NOMO-1 treated with dmso at 0.1 percent for 144 hours (cell line): ENCODE measurements around the gene SLC26A8.
"Not testable (repeated sequence)": the region's sequence is repeated elsewhere in the genome, so short reads cannot be mapped to it uniquely, and the experiment has no call there.

Experiments
- DNase-seq: peaks from one replicate; lab custom pipeline; 2025; ENCODE audit not compliant: unreplicated experiment; lab: John Stamatoyannopoulos, UW

Gene SLC26A8

GRCh38 chr6:36052097-36052496, 27.7 kb upstream of the SLC26A8 start:
- DNase-seq = no peak

GRCh38 chr6:36050947-36051710, 26.7 kb upstream of the SLC26A8 start:
- no peak for DNase-seq

DNA sequence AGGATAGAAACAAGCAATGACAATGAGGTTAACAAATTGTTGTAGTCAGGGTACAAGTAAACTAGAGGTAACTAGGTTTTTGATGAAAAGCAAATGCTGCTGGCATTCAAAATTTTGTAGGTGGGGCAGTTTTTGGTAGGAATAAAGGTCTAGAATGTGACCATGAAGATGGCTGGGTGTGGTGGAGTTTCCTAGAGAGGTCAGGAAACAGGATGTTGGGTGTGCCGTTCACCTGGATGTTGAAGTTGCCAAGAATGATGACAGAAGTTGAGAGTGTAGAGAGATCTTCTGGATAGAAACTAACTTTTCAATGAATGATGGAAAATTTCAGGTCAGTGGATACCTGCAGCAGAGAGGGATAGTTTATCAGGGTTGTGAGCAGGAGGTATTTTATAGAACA, 25.9 kb upstream of the SLC26A8 start:
- DNase-seq = no peak

- no peak for DNase-seq
Measured at GRCh38 chr6:36049582-36049981, 25.1 kb upstream of the SLC26A8 start.

GRCh38 chr6:36042618-36043260, 18.3 kb upstream of the SLC26A8 start:
- DNase-seq = no peak

DNA sequence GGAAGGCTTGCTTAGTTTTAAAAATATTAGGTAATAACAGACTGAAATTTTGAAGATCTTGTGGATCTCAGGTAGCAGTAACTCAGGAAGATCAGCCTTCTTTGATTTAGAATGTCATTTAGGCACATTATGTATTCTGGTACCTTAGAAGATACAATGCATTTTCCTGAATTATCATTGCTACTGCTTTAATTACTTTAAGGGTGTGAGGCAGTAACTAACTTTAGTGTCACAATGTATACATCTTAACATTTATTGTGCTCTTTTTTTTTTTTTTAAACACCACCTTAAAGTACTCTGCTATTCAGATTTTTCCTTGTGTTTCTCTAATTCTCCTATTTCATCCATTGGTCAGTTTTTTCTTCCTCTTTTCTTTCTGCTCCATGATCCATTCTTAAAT, 16.5 kb upstream of the SLC26A8 start:
- no peak for DNase-seq

DNA sequence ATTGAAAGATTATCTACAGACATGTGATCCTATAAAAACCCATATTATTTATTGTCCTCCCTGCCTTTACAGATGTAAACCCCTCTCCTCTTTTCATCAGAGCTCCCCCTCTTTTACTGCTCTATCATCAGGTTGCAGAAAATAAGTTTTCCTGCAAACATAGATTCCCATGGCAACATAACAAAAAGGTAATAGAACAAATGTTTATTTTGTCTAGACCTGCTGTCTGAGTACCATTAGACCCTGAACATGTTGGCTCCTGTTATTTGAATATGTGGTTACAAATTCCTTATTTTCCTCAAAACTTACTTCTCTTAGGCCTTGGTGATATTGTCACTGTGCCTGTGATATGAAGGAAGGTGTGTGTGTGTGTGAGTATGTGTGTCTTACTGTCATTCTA, 14.7 kb upstream of the SLC26A8 start:
- no peak for DNase-seq

GRCh38 chr6:36038120-36038876, 13.9 kb upstream of the SLC26A8 start:
- DNase-seq = no peak

DNA sequence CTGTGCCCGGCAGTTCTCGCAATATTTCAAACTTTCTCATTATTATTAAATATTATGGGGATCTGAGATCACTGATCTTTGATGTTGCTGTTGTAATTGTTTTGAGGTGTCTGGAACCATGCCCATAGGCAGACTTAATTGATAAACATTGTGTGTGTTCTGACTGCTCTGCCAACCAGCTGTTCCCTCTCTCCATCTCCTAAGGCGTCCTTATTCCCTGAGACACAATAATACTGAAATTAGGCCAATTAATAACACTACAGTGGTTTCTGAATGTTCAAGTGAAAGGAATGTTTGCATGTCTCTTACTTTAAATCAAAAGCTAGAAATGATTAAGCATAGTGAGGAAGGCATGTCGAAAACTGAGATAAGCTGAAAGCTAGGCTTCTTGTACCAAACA, 10.8 kb upstream of the SLC26A8 start:
- DNase-seq = no peak

GRCh38 chr6:36034441-36034840, 10.0 kb upstream of the SLC26A8 start:
- no peak for DNase-seq

DNA sequence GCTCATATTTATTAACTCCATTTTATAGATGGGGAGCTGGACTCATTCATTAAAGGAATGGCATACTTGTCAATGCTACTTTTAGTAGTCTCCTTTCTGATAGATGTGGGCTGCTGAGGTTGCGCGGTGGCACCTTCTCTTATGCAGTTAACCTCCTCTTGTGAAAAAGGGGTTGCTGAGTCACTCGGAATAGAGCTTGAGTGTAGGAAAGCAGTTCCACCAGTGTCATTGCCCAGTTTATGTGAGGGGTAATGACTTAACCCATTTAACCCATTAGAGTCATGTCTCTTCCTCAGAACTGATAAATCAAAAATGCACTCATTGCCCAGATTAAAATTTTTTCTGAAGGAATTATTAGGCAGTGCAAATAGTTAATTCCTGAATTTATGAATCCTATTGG, 9.5 kb upstream of the SLC26A8 start:
- peak; percentile 50 for DNase-seq

DNA sequence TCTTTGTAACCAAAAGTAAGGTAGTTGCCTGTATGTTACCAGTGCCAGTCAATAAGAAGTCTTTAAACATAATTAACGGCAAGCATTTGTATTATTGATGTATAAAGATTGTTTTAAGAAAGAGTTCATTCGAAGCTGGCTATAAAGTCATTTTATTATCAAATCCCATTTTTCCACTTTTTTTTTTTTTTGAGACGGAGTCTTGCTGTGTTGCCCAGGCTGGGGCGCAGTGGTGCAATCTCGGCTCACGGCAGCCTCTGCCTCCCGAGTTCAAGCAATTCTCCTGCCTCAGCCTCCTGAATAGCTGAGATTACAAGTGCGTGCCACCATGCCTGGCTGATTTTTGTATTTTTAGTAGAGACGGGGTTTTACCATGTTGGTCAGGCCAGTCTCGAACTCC, 8.7 kb upstream of the SLC26A8 start:
- DNase-seq = not testable (repeated sequence)

DNA sequence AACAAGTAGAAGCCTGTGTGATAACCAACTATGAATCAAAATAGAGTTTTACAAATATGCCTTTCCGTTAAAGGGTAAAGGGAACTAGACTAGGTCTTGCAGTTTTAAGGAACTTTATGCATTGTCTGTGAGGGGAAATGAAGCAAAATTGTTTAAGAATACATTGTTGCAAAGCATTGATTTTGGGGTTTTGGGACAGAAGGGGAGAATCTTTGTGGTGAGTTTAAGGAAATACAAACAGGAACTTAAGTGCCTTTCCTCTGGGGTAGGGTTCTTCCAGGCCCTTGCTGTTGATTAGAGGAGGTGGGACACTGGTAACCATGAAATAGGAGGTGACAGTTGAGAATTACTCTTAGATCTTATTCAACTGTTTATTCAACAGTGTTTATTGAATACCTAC, 7.8 kb upstream of the SLC26A8 start:
- peak; percentile 63 for DNase-seq

GRCh38 chr6:36029464-36029863, 5.0 kb upstream of the SLC26A8 start:
- DNase-seq = peak; percentile 54

DNA sequence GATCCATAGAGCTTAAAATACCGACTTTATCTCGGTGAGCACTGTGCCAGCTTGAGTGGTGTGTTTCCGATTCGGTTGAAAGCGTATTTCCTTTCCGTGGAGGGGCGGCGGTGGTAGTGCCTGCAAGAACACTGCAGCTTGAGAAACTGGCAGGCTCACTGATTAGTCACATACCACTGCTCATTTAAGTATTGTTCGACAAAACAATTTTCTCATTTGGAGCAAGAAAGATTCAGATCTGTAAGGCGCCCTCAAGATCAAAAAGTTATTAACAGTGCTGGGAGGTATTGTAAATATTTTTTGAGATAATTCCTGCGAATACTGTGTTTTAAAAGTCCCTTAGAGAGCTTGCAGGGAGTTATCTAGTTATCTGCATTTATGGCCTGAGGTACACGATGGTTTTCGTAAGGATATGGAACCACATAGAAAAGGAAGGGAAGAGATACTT, 4.5 kb upstream of the SLC26A8 start:
- peak; percentile 36 for DNase-seq

DNA sequence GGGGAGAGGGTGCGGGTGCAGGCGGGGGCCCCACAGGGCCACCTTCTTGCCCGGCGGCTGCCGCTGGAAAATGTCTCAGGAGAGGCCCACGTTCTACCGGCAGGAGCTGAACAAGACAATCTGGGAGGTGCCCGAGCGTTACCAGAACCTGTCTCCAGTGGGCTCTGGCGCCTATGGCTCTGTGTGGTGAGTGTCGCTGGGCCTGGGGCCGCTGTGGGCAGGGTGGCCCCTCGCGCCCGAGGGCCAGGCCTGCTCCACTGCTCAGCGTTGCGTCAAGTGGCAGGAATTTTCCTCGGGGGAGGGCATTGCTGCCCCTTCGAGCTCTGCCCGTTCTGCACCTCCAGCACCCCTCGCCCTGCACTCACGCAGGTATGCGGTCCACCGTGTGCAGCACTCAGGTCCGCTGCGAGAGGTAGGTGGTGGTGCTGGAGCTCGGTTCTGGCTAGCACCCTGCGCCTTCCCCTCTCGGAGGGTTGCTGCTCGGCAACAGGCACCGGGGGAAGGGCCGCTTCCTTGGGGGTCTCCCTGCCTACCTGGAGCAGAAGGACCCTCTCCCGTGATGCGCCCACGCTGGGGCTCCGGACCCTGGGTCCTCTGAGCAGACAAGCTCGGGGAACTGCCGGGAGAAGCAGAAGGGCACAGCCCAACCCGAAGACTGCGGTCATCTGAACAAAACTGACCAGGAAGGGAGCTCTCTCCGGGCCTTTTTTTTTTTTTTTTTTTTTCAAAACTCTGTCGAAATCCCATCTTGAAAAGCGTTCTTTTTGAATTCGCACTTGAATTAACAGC, 3.8 kb upstream of the SLC26A8 start:
- DNase-seq = no peak

DNA sequence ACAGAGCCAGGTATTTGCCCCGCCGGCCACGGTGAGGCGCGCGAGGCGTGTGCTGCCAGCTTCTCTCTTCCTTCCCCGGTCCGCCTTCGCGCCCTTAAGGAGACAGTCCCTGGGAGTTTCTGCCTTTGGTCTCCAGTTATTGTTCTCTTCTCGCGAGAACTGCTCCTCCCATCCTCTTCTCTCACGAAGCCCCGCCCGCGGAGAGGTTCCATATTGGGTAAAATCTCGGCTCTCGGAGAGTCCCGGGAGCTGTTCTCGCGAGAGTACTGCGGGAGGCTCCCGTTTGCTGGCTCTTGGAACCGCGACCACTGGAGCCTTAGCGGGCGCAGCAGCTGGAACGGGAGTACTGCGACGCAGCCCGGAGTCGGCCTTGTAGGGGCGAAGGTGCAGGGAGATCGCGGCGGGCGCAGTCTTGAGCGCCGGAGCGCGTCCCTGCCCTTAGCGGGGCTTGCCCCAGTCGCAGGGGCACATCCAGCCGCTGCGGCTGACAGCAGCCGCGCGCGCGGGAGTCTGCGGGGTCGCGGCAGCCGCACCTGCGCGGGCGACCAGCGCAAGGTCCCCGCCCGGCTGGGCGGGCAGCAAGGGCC, 3.2 kb upstream of the SLC26A8 start, which contains the start of gene MAPK14:
Gene MAPK14, plus strand, starts transcription at position 308 of the 587 bp plus-strand sequence. CDS start 350 bp downstream, outside the sequence.
- peak; percentile 98 for DNase-seq

- DNase-seq = no peak
Measured at GRCh38 chr6:36025932-36026327, 1.5 kb upstream of the SLC26A8 start.

DNA sequence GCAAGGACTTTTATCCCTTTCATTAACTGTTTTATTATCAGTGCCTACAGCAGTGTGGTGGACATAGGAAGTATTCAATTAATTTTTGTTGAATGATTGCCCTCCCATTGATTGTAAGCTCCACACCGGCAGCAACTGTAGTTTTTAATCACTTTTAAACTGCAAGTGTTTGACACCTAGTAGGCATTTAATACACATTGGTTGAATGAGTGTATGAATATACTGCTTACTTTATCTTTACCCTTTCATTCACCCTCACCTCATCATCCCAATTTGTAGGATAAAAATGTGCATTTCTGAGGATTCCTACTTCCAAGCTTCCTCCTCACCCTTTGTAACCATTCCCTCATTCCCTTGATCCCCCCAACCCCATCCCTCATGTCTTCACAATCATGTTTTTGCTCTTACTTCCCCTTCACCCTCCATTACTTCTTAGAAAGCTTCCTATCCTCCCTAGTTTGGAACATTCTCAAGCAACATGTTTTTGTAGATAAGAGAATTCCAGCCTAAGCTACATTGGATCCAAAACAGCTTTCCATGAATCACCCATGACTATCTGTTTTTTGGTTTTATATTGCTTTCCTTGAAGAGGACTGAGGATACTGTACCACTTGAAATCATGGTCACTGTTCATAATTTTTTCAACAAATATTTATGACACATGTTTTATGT, 955 bp upstream of the SLC26A8 start:
- no peak for DNase-seq

- DNase-seq = no peak
Measured at GRCh38 chr6:36020154-36020553, 4.3 kb downstream of the SLC26A8 start.
